ENCODE measurements around the gene TUBB8. TPM values are rescaled to one million over a fixed set of nuclear protein-coding genes. Genes with fewer than 3 reads are reported as not detected.
"Not testable (repeated sequence)": the region's sequence is repeated elsewhere in the genome, so short reads cannot be mapped to it uniquely, and the experiment has no call there.

TUBB8 gene
- total and polyA plus RNA-seq, 5 donors from 2014 or later: not detected

GRCh38 chr10:79532-80215, 30.6 kb upstream of the TUBB8 start:
- no peak for DNase-seq
- Mint-ChIP-seq H3K4me3 (peak overlapping the region in 1 of 4 donors; percentile 69), H3K27me3 (peaks cover 17% of the 10 kb centered on the region)

GRCh38 chr10:78556-78955, 29.5 kb upstream of the TUBB8 start:
- H3K36me3 Mint-ChIP-seq: no peaks in the 10 kb centered on the region
- Histone ChIP-seq H3K36me3 (ENCODE audit: control insufficient read depth, insufficient read depth, low read length) (no peaks in the 10 kb centered on the region), H3K4me1 (ENCODE audit: control insufficient read depth, insufficient read depth, low read length, poor library complexity, severe bottlenecking) (no peaks in the 10 kb centered on the region), H3K27ac (ENCODE audit: insufficient read depth, low read length, poor library complexity, severe bottlenecking) (no peak overlapping the region), H3K27me3 (ENCODE audit: control insufficient read depth, insufficient read depth, low read length) (no peaks in the 10 kb centered on the region), H3K4me3 (ENCODE audit: low read depth, low read length) (no peak overlapping the region), H3K9me3 (ENCODE audit: control insufficient read depth in 2 of 2, low read length in 2 of 2) (no peaks in the 10 kb centered on the region)
- peaks cover 20% of the 10 kb centered on the region for H3K27me3 Mint-ChIP-seq
- no peak for DNase-seq
- no peaks in the 10 kb centered on the region for H3K9me3 Mint-ChIP-seq
- H3K4me3 Mint-ChIP-seq: no peak overlapping the region
- H3K27ac Mint-ChIP-seq: no peak overlapping the region
- no peaks in the 10 kb centered on the region for H3K4me1 Mint-ChIP-seq
- ATAC-seq (ENCODE audit: low read depth in 2 of 2): no peak

More at GRCh38 chr10:79532-80215, 30.6 kb upstream of the TUBB8 start:
- no peaks in the 10 kb centered on the region for H3K36me3 Mint-ChIP-seq
- Histone ChIP-seq H3K9me3 (ENCODE audit: control insufficient read depth in 2 of 2, low read length in 2 of 2) (no peaks in the 10 kb centered on the region), H3K27me3 (ENCODE audit: control insufficient read depth, insufficient read depth, low read length) (no peaks in the 10 kb centered on the region), H3K36me3 (ENCODE audit: control insufficient read depth, insufficient read depth, low read length) (no peaks in the 10 kb centered on the region), H3K4me1 (ENCODE audit: control insufficient read depth, insufficient read depth, low read length, poor library complexity, severe bottlenecking) (no peaks in the 10 kb centered on the region), H3K4me3 (ENCODE audit: low read depth, low read length) (no peak overlapping the region), H3K27ac (ENCODE audit: insufficient read depth, low read length, poor library complexity, severe bottlenecking) (no peak overlapping the region)
- ATAC-seq (ENCODE audit: low read depth in 2 of 2): no peak
- H3K27ac Mint-ChIP-seq: no peak overlapping the region
- no peaks in the 10 kb centered on the region for H3K4me1 Mint-ChIP-seq
- H3K9me3 Mint-ChIP-seq: no peaks in the 10 kb centered on the region

GRCh38 chr10:74266-74621, 25.1 kb upstream of the TUBB8 start:
- Mint-ChIP-seq H3K4me3 (peak overlapping the region in 3 of 4 donors; percentile 48 to 51 (median 50)), H3K27me3 (peaks cover 20% of the 10 kb centered on the region)
- H3K36me3 ChIP-seq (ENCODE audit: control insufficient read depth, insufficient read depth, low read length); DNase-seq; H3K36me3 Mint-ChIP-seq; H3K27me3 ChIP-seq (ENCODE audit: control insufficient read depth, insufficient read depth, low read length); H3K9me3 Mint-ChIP-seq; H3K27ac Mint-ChIP-seq; ATAC-seq (ENCODE audit: low read depth in 2 of 2); H3K9me3 ChIP-seq (ENCODE audit: control insufficient read depth in 2 of 2, low read length in 2 of 2); H3K4me1 ChIP-seq (ENCODE audit: control insufficient read depth, insufficient read depth, low read length, poor library complexity, severe bottlenecking); H3K4me3 ChIP-seq (ENCODE audit: low read depth, low read length); H3K27ac ChIP-seq (ENCODE audit: insufficient read depth, low read length, poor library complexity, severe bottlenecking); H3K4me1 Mint-ChIP-seq: not testable (repeated sequence)

- ATAC-seq (ENCODE audit: low read depth in 2 of 2); H3K27ac ChIP-seq (ENCODE audit: insufficient read depth, low read length, poor library complexity, severe bottlenecking): not testable (repeated sequence)
These were observed 24.6 kb upstream of the TUBB8 start for GRCh38 chr10:73543-74265.

GRCh38 chr10:68156-68555, 19.1 kb upstream of the TUBB8 start:
- DNase-seq; H3K27me3 ChIP-seq (ENCODE audit: control insufficient read depth, insufficient read depth, low read length); H3K9me3 Mint-ChIP-seq; H3K27ac Mint-ChIP-seq; H3K4me1 Mint-ChIP-seq; H3K9me3 ChIP-seq (ENCODE audit: control insufficient read depth in 2 of 2, low read length in 2 of 2); H3K4me3 Mint-ChIP-seq; H3K36me3 Mint-ChIP-seq; H3K36me3 ChIP-seq (ENCODE audit: control insufficient read depth, insufficient read depth, low read length); H3K27ac ChIP-seq (ENCODE audit: insufficient read depth, low read length, poor library complexity, severe bottlenecking); ATAC-seq (ENCODE audit: low read depth in 2 of 2); H3K4me3 ChIP-seq (ENCODE audit: low read depth, low read length); H3K4me1 ChIP-seq (ENCODE audit: control insufficient read depth, insufficient read depth, low read length, poor library complexity, severe bottlenecking): not testable (repeated sequence)
- peaks cover 17% of the 10 kb centered on the region for H3K27me3 Mint-ChIP-seq

More at GRCh38 chr10:73543-74265, 24.6 kb upstream of the TUBB8 start:
- not testable (repeated sequence) for H3K9me3 Mint-ChIP-seq; H3K27me3 ChIP-seq (ENCODE audit: control insufficient read depth, insufficient read depth, low read length); H3K9me3 ChIP-seq (ENCODE audit: control insufficient read depth in 2 of 2, low read length in 2 of 2); H3K36me3 ChIP-seq (ENCODE audit: control insufficient read depth, insufficient read depth, low read length); H3K4me3 ChIP-seq (ENCODE audit: low read depth, low read length); H3K36me3 Mint-ChIP-seq; H3K27ac Mint-ChIP-seq; H3K4me1 Mint-ChIP-seq; H3K4me1 ChIP-seq (ENCODE audit: control insufficient read depth, insufficient read depth, low read length, poor library complexity, severe bottlenecking)
- Mint-ChIP-seq H3K27me3 (peaks cover 15% of the 10 kb centered on the region), H3K4me3 (peak overlapping the region in 2 of 4 donors; percentile 72 to 77)
- DNase-seq: peak in 2 of 3 donors; percentile 18 to 40

- not testable (repeated sequence) for ATAC-seq (ENCODE audit: low read depth in 2 of 2); H3K36me3 ChIP-seq (ENCODE audit: control insufficient read depth, insufficient read depth, low read length); H3K36me3 Mint-ChIP-seq; H3K4me1 ChIP-seq (ENCODE audit: control insufficient read depth, insufficient read depth, low read length, poor library complexity, severe bottlenecking); H3K27ac ChIP-seq (ENCODE audit: insufficient read depth, low read length, poor library complexity, severe bottlenecking); H3K9me3 Mint-ChIP-seq; H3K27me3 Mint-ChIP-seq; H3K4me3 Mint-ChIP-seq; DNase-seq; H3K4me1 Mint-ChIP-seq; H3K4me3 ChIP-seq (ENCODE audit: low read depth, low read length); H3K27me3 ChIP-seq (ENCODE audit: control insufficient read depth, insufficient read depth, low read length); H3K9me3 ChIP-seq (ENCODE audit: control insufficient read depth in 2 of 2, low read length in 2 of 2)
- peak overlapping the region in 1 of 3 donors; percentile 32 for H3K27ac Mint-ChIP-seq
These were observed 830 bp upstream of the TUBB8 start for GRCh38 chr10:49926-50325.

- not testable (repeated sequence) for H3K36me3 ChIP-seq (ENCODE audit: control insufficient read depth, insufficient read depth, low read length); H3K27me3 Mint-ChIP-seq; H3K36me3 Mint-ChIP-seq; H3K27ac Mint-ChIP-seq; H3K4me3 Mint-ChIP-seq; H3K4me3 ChIP-seq (ENCODE audit: low read depth, low read length); H3K9me3 ChIP-seq (ENCODE audit: control insufficient read depth in 2 of 2, low read length in 2 of 2); DNase-seq; H3K27ac ChIP-seq (ENCODE audit: insufficient read depth, low read length, poor library complexity, severe bottlenecking); H3K4me1 ChIP-seq (ENCODE audit: control insufficient read depth, insufficient read depth, low read length, poor library complexity, severe bottlenecking); ATAC-seq (ENCODE audit: low read depth in 2 of 2); H3K9me3 Mint-ChIP-seq; H3K4me1 Mint-ChIP-seq; H3K27me3 ChIP-seq (ENCODE audit: control insufficient read depth, insufficient read depth, low read length)
These were observed 1.2 kb downstream of the TUBB8 start for GRCh38 chr10:47864-48263.

GRCh38 chr10:13315-13635, 35.8 kb downstream of the TUBB8 start:
- not testable (repeated sequence) for H3K27me3 Mint-ChIP-seq; DNase-seq; H3K27me3 ChIP-seq (ENCODE audit: control insufficient read depth, insufficient read depth, low read length); H3K36me3 ChIP-seq (ENCODE audit: control insufficient read depth, insufficient read depth, low read length); H3K4me1 ChIP-seq (ENCODE audit: control insufficient read depth, insufficient read depth, low read length, poor library complexity, severe bottlenecking); H3K9me3 Mint-ChIP-seq; H3K9me3 ChIP-seq (ENCODE audit: control insufficient read depth in 2 of 2, low read length in 2 of 2); H3K4me3 ChIP-seq (ENCODE audit: low read depth, low read length); H3K36me3 Mint-ChIP-seq; H3K4me3 Mint-ChIP-seq; H3K27ac Mint-ChIP-seq; H3K4me1 Mint-ChIP-seq; H3K27ac ChIP-seq (ENCODE audit: insufficient read depth, low read length, poor library complexity, severe bottlenecking)
- peak in 1 of 2 donors; percentile 50 for ATAC-seq (ENCODE audit: low read depth in 2 of 2)

Data from CD4-positive, CD25-positive, alpha-beta regulatory T cell (primary cell).